ENCODE data around the gene RASSF4. TPM values are rescaled to one million over a fixed set of nuclear protein-coding genes. Genes with fewer than 3 reads are reported as not detected.
A peak's percentile ranks its signal among the peaks of the same experiment; 100 is the strongest.

RASSF4 gene
- total RNA-seq, 1 donor from 2014 or later, result 21.2 TPM

- Mint-ChIP-seq H3K9me3 (ENCODE audit: low read depth) (peaks cover 11% of the 10 kb centered on the region), H3K4me1 (ENCODE audit: low read depth) (peaks cover 39% of the 10 kb centered on the region), H3K36me3 (ENCODE audit: insufficient read depth) (peaks cover 7% of the 10 kb centered on the region), H3K27ac (peak overlapping the region; percentile 1), H3K4me3 (ENCODE audit: low read depth) (no peak overlapping the region), H3K27me3 (peaks cover 3% of the 10 kb centered on the region)
- DNase-seq (ENCODE audit: low spot score, unreplicated experiment), result no peak
- no peak for TF ChIP-seq CTCF (IDR thresholded peaks at IDR 0.05; ENCODE audit: unreplicated experiment)
Observed at GRCh38 chr10:44913350-44914081, 46.1 kb upstream of the RASSF4 start.

GRCh38 chr10:44914891-44915290 lies 44.7 kb upstream of the RASSF4 start:
- no peak for TF ChIP-seq CTCF (IDR thresholded peaks at IDR 0.05; ENCODE audit: unreplicated experiment)
- no peak overlapping the region for H3K27ac Mint-ChIP-seq
- H3K4me1 Mint-ChIP-seq (ENCODE audit: low read depth), result peaks cover 30% of the 10 kb centered on the region
- peaks cover 7% of the 10 kb centered on the region for H3K36me3 Mint-ChIP-seq (ENCODE audit: insufficient read depth)
- H3K4me3 Mint-ChIP-seq (ENCODE audit: low read depth), result no peak overlapping the region
- H3K27me3 Mint-ChIP-seq, result peaks cover 3% of the 10 kb centered on the region
- H3K9me3 Mint-ChIP-seq (ENCODE audit: low read depth), result peaks cover 11% of the 10 kb centered on the region
- DNase-seq (ENCODE audit: low spot score, unreplicated experiment), result no peak

GRCh38 chr10:44916429-44916828 lies 43.2 kb upstream of the RASSF4 start:
- Mint-ChIP-seq H3K9me3 (ENCODE audit: low read depth) (peaks cover 11% of the 10 kb centered on the region), H3K36me3 (ENCODE audit: insufficient read depth) (peaks cover 7% of the 10 kb centered on the region), H3K4me3 (ENCODE audit: low read depth) (no peak overlapping the region), H3K4me1 (ENCODE audit: low read depth) (peaks cover 15% of the 10 kb centered on the region), H3K27me3 (peaks cover 6% of the 10 kb centered on the region), H3K27ac (no peak overlapping the region)
- no peak for TF ChIP-seq CTCF (IDR thresholded peaks at IDR 0.05; ENCODE audit: unreplicated experiment)
- no peak for DNase-seq (ENCODE audit: low spot score, unreplicated experiment)

DNA sequence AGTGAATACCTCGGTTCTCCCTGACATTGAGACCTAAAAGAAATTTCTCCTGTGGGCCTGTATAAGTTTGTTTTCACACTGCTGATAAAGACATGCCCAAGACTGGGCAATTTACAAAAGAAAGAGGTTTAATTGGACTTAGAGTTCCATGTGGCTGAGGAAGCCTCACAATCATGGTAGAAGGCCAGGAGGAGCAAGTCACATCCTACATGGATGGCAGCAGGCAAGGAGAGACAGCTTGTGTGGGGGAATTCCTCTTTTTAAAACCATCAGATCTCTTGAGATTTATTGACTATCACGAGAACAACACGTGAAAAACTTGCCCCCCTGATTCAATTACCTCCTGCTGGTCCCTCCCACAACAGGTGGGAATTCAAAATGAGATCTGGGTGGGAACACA lies 41.8 kb upstream of the RASSF4 start:
- H3K4me3 Mint-ChIP-seq (ENCODE audit: low read depth), result no peak overlapping the region
- TF ChIP-seq CTCF (IDR thresholded peaks at IDR 0.05; ENCODE audit: unreplicated experiment), result no peak
- peaks cover 7% of the 10 kb centered on the region for H3K4me1 Mint-ChIP-seq (ENCODE audit: low read depth)
- H3K9me3 Mint-ChIP-seq (ENCODE audit: low read depth), result peaks cover 11% of the 10 kb centered on the region
- H3K27me3 Mint-ChIP-seq, result peaks cover 6% of the 10 kb centered on the region
- DNase-seq (ENCODE audit: low spot score, unreplicated experiment), result no peak
- H3K27ac Mint-ChIP-seq, result no peak overlapping the region
- H3K36me3 Mint-ChIP-seq (ENCODE audit: insufficient read depth), result peaks cover 7% of the 10 kb centered on the region

DNA sequence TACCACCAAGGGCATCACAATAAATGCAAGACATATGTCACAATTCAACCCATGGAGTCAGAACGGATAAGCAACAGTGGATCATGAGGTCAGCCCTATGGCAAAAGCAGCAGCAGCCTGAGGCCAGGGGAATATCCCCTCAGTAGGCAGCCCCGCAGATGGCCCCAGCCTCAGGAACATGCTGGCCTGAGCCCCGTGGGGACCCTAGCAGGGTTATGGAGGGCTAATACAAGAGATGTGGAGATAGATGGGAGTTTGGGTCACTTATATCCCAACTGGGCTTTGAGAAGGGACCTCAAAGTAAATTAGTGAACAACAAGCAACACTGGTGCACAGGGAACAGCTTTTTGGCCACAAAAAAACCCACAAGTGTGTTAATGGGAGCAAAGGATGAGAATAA lies 39.4 kb upstream of the RASSF4 start:
- DNase-seq (ENCODE audit: low spot score, unreplicated experiment), result no peak
- Mint-ChIP-seq H3K4me1 (ENCODE audit: low read depth) (no peaks in the 10 kb centered on the region), H3K9me3 (ENCODE audit: low read depth) (peaks cover 11% of the 10 kb centered on the region), H3K36me3 (ENCODE audit: insufficient read depth) (peaks cover 7% of the 10 kb centered on the region), H3K27me3 (peaks cover 13% of the 10 kb centered on the region), H3K27ac (no peak overlapping the region), H3K4me3 (ENCODE audit: low read depth) (no peak overlapping the region)
- TF ChIP-seq CTCF (IDR thresholded peaks at IDR 0.05; ENCODE audit: unreplicated experiment), result no peak
